Activated CD8-positive, alpha-beta T cell treated with anti-CD3 and anti-CD28 coated beads for 36 hours (primary cell): ENCODE results near the gene MAPK8. TPM values are rescaled to one million over a fixed set of nuclear protein-coding genes. Genes with fewer than 3 reads are reported as not detected.

ENCODE experiments used
- ATAC-seq: fragments of 200-7000 bp; cut with Tn5 transposase; one replicate; pipeline ENCODE4 v1.10.0; 2021; ENCODE audit warnings: mild to moderate bottlenecking, moderate library complexity
- CTCF ChIA-PET: fragments of 350-600 bp; sonication (Branson Sonifier 250); formaldehyde crosslinking; loops from one replicate; lab custom pipeline; 2021; ENCODE audit warnings: antibody characterized with exemption; lab: Charles Lee
- POLR2A ChIA-PET: fragments of 350-600 bp; sonication (Branson Sonifier 250); formaldehyde crosslinking; loops from one replicate; lab custom pipeline; 2021; ENCODE audit warnings: antibody characterized with exemption; lab: Charles Lee
- DNase-seq: peaks from one replicate; pipeline ENCODE4 v3.0.0-alpha.2; 2020
- H3K27ac Mint-ChIP-seq: one replicate; pipeline ENCODE4 v1.8.0; 2021; ENCODE audit warnings: mild to moderate bottlenecking, mixed read lengths
- H3K27me3 Mint-ChIP-seq: one replicate; pipeline ENCODE4 v1.8.0; 2021; ENCODE audit warnings: mixed read lengths
- H3K36me3 Mint-ChIP-seq: one replicate; pipeline ENCODE4 v1.8.0; 2021; ENCODE audit warnings: low read depth, mixed read lengths
- H3K4me1 Mint-ChIP-seq: one replicate; pipeline ENCODE4 v1.8.0; 2021; ENCODE audit warnings: low read depth, mixed read lengths
- H3K4me3 Mint-ChIP-seq: one replicate; pipeline ENCODE4 v1.8.0; 2021; ENCODE audit warnings: mild to moderate bottlenecking, moderate library complexity, mixed read lengths
- H3K9me3 Mint-ChIP-seq: one replicate; pipeline ENCODE4 v1.8.0; 2021; ENCODE audit warnings: mixed read lengths
- CTCF ChIP-seq: fragments of 200-600 bp; IDR thresholded peaks from one replicate; pipeline ENCODE4 v1.8.0; 2022; ENCODE audit warnings: antibody characterized with exemption, mild to moderate bottlenecking
- intact Hi-C: fragments of 100-400 bp; cut with micrococcal nuclease; formaldehyde crosslinking; loops from one replicate; pipeline ENCODE4 v1.10.0; 2022
- total RNA-seq, 2 experiments: library from RNA; stranded (reverse); gene quantifications; one replicate each; pipeline ENCODE4 v1.2.3, GENCODE V29; 2021

MAPK8 gene
- total RNA-seq, 2 experiments from 2014 or later: 40.5 to 41.1 TPM

GRCh38 chr10:48474765-48475365 lies 168.4 kb downstream of the MAPK8 start:
- Mint-ChIP-seq H3K9me3 (no peaks in the 10 kb centered on the region), H3K27ac (no peak overlapping the region), H3K4me1 (no peaks in the 10 kb centered on the region), H3K4me3 (no peak overlapping the region), H3K27me3 (no peaks in the 10 kb centered on the region), H3K36me3 (no peaks in the 10 kb centered on the region)
- intact Hi-C loops: no loop called here
- CTCF ChIA-PET: no interaction called here
- POLR2A ChIA-PET: interaction anchor here (1.2 kb wide), 1 partner anchor 12 kb away, joined by 3 read pairs; no protein-coding TSS in a partner anchor
- DNase-seq: no peak
- ATAC-seq: no peak
- no peak for TF ChIP-seq CTCF

- no peaks in the 10 kb centered on the region for H3K36me3 Mint-ChIP-seq
- DNase-seq: no peak
- H3K4me1 Mint-ChIP-seq: no peaks in the 10 kb centered on the region
- CTCF ChIA-PET: no interaction called here
- POLR2A ChIA-PET: interaction anchor here (1.1 kb wide), 1 partner anchor 13 kb away, joined by 3 read pairs; no protein-coding TSS in a partner anchor
- H3K9me3 Mint-ChIP-seq: no peaks in the 10 kb centered on the region
- H3K27me3 Mint-ChIP-seq: no peaks in the 10 kb centered on the region
- no peak overlapping the region for H3K27ac Mint-ChIP-seq
- no peak for ATAC-seq
- intact Hi-C loops: no loop called here
- TF ChIP-seq CTCF: no peak
- no peak overlapping the region for H3K4me3 Mint-ChIP-seq
These were observed 169.4 kb downstream of the MAPK8 start for GRCh38 chr10:48475943-48476278.

GRCh38 chr10:48476279-48476982 lies 170.0 kb downstream of the MAPK8 start:
- no peak overlapping the region for H3K4me3 Mint-ChIP-seq
- POLR2A ChIA-PET: interaction anchor here (1.1 kb wide), 1 partner anchor 13 kb away, joined by 3 read pairs; no protein-coding TSS in a partner anchor

GRCh38 chr10:48477141-48477540 lies 170.7 kb downstream of the MAPK8 start:
- DNase-seq (no peak), ATAC-seq (no peak)
- intact Hi-C loops: no loop called here
- POLR2A ChIA-PET: no interaction called here
- CTCF ChIA-PET: no interaction called here
- Mint-ChIP-seq H3K4me1 (no peaks in the 10 kb centered on the region), H3K9me3 (no peaks in the 10 kb centered on the region), H3K27ac (no peak overlapping the region), H3K36me3 (no peaks in the 10 kb centered on the region), H3K27me3 (no peaks in the 10 kb centered on the region), H3K4me3 (no peak overlapping the region)
- TF ChIP-seq CTCF: no peak

More at GRCh38 chr10:48476279-48476982, 170.0 kb downstream of the MAPK8 start:
- Mint-ChIP-seq H3K27me3 (no peaks in the 10 kb centered on the region), H3K36me3 (no peaks in the 10 kb centered on the region), H3K9me3 (no peaks in the 10 kb centered on the region), H3K27ac (no peak overlapping the region), H3K4me1 (no peaks in the 10 kb centered on the region)
- TF ChIP-seq CTCF: no peak
- CTCF ChIA-PET: no interaction called here
- intact Hi-C loops: no loop called here
- no peak for DNase-seq
- no peak for ATAC-seq

GRCh38 chr10:48477616-48478015 lies 171.1 kb downstream of the MAPK8 start:
- intact Hi-C loops: no loop called here
- POLR2A ChIA-PET: no interaction called here
- Mint-ChIP-seq H3K4me1 (no peaks in the 10 kb centered on the region), H3K27me3 (no peaks in the 10 kb centered on the region), H3K9me3 (no peaks in the 10 kb centered on the region), H3K4me3 (no peak overlapping the region), H3K27ac (no peak overlapping the region), H3K36me3 (no peaks in the 10 kb centered on the region)
- DNase-seq (no peak), ATAC-seq (no peak)
- CTCF ChIA-PET: no interaction called here
- no peak for TF ChIP-seq CTCF
